Stomach (tissue), 4 donors: ENCODE measurements around the gene KIAA1191.

Experiments used
- CTCF ChIP-seq, 7 experiments: fragments of 450-650 bp in 4 of 7; fragments of 200-600 bp in 3 of 7; sonication (generic) in 3 of 7; IDR thresholded peaks; one replicate each; pipeline ENCODE4 v1.5.1; 2016 to 2019; ENCODE audit warnings: antibody characterized with exemption in 7 of 7, control low read depth in 2 of 7, mild to moderate bottlenecking in 1 of 7
- EP300 ChIP-seq: sonication (generic); formaldehyde crosslinking; IDR thresholded peaks from one replicate; pipeline ENCODE4 v1.6.1; 2017; ENCODE audit warnings: antibody characterized with exemption

GRCh38 chr5:176387384-176387925 lies 25.9 kb upstream of the KIAA1191 start:
- TF ChIP-seq CTCF (IDR thresholded peaks at IDR 0.05) (no peak), EP300 (no peak)
